ENCODE results near the gene PLXNA4.

DNA sequence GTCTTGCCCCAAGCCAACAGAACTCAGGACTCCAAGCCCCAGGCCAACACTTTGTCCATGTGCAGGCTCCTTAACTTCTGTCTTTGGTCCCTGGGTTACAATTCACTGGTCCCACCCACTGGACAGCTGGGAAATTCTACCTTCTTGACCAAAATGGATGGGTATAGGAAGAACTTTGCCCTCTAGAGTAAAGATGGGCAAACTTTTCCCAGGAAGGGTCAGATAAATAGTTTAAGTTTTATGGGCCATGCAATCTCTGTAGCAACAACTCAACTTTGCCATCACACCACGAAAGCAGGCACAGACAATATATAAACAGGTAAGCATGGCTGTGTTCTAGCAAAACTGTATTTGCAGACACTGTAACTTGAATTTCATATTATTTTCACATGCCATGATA lies 147.1 kb downstream of the PLXNA4 start:
- TF ChIP-seq, protein P1, sequence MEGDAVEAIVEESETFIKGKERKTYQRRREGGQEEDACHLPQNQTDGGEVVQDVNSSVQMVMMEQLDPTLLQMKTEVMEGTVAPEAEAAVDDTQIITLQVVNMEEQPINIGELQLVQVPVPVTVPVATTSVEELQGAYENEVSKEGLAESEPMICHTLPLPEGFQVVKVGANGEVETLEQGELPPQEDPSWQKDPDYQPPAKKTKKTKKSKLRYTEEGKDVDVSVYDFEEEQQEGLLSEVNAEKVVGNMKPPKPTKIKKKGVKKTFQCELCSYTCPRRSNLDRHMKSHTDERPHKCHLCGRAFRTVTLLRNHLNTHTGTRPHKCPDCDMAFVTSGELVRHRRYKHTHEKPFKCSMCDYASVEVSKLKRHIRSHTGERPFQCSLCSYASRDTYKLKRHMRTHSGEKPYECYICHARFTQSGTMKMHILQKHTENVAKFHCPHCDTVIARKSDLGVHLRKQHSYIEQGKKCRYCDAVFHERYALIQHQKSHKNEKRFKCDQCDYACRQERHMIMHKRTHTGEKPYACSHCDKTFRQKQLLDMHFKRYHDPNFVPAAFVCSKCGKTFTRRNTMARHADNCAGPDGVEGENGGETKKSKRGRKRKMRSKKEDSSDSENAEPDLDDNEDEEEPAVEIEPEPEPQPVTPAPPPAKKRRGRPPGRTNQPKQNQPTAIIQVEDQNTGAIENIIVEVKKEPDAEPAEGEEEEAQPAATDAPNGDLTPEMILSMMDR (optimal IDR thresholded peaks at IDR 0.05 in 1 of 3, IDR thresholded peaks at IDR 0.05 in 1 of 3, conservative IDR thresholded peaks at IDR 0.05 in 1 of 3; ENCODE audit: extremely low read depth in 1 of 3, insufficient read depth in 2 of 3, low read length in 3 of 3), result no peak
- TF ChIP-seq EZH2 (IDR thresholded peaks at IDR 0.05; ENCODE audit: low read length), result no peak

Measured in keratinocyte (primary cell).